H9 (cell line): ENCODE data around the gene CCDC148. TPM values are rescaled to one million over a fixed set of nuclear protein-coding genes. Genes with fewer than 3 reads are reported as not detected.

Experiments
- DNase-seq: peaks from one replicate; pipeline ENCODE4 v3.0.0-alpha.2; 2017
- H2AFZ ChIP-seq: one replicate; pipeline ENCODE4 v1.6.1; 2013; ENCODE audit warnings: mild to moderate bottlenecking, low read length, control low read depth, moderate library complexity
- H2AK5ac ChIP-seq: 2 replicates; pipeline ENCODE4 v1.6.1; 2013; ENCODE audit warnings: low read length, control low read depth, mixed read lengths; ENCODE audit not compliant: insufficient read length
- H2BK120ac ChIP-seq: one replicate; pipeline ENCODE4 v1.6.1; 2013; ENCODE audit warnings: low read depth, mild to moderate bottlenecking, low read length, control low read depth, inconsistent platforms; ENCODE audit not compliant: poor library complexity, severe bottlenecking
- H2BK12ac ChIP-seq: 2 replicates; pipeline ENCODE4 v1.6.1; 2013; ENCODE audit warnings: low read length, control low read depth, mixed read lengths, low read depth; ENCODE audit not compliant: insufficient read length
- H2BK15ac ChIP-seq: 2 replicates; pipeline ENCODE4 v1.6.1; 2013; ENCODE audit warnings: low read depth, low read length, control low read depth
- H2BK20ac ChIP-seq: one replicate; pipeline ENCODE4 v1.6.1; 2013; ENCODE audit warnings: low read depth, mild to moderate bottlenecking, low read length, control low read depth, inconsistent platforms; ENCODE audit not compliant: poor library complexity, severe bottlenecking
- H2BK5ac ChIP-seq: 2 replicates; pipeline ENCODE4 v1.6.1; 2013; ENCODE audit warnings: low read length, control low read depth, mixed read lengths; ENCODE audit not compliant: insufficient read length
- H3K14ac ChIP-seq: 2 replicates; pipeline ENCODE4 v1.6.1; 2013; ENCODE audit warnings: low read length, control low read depth; ENCODE audit not compliant: insufficient read depth
- H3K18ac ChIP-seq: 2 replicates; pipeline ENCODE4 v1.6.1; 2013; ENCODE audit warnings: low read depth, mild to moderate bottlenecking, mixed read lengths, low read length, control low read depth; ENCODE audit not compliant: insufficient read length
- H3K23ac ChIP-seq: 2 replicates; pipeline ENCODE4 v1.6.1; 2013; ENCODE audit warnings: low read length, control low read depth, mixed read lengths, low read depth; ENCODE audit not compliant: insufficient read length
- H3K23me2 ChIP-seq: 2 replicates; pipeline ENCODE4 v1.6.1; 2013; ENCODE audit warnings: low read depth, mild to moderate bottlenecking, mixed read lengths, low read length, control low read depth; ENCODE audit not compliant: insufficient read length, poor library complexity, severe bottlenecking
- H3K27ac ChIP-seq: 2 replicates; pipeline ENCODE4 v1.5.1; 2013; ENCODE audit warnings: low read length, control low read depth, mixed read lengths, low read depth; ENCODE audit not compliant: insufficient read length
- H3K27me3 ChIP-seq: 2 replicates; pipeline ENCODE4 v1.6.1; 2013; ENCODE audit warnings: low read length, control low read depth, inconsistent platforms; ENCODE audit not compliant: insufficient read depth
- H3K4ac ChIP-seq: 2 replicates; pipeline ENCODE4 v1.6.1; 2013; ENCODE audit warnings: low read depth, mild to moderate bottlenecking, control low read depth, inconsistent platforms, low read length, moderate library complexity
- H3K4me1 ChIP-seq: 2 replicates; pipeline ENCODE4 v1.6.1; 2013; ENCODE audit warnings: low read length, control low read depth, inconsistent platforms; ENCODE audit not compliant: insufficient read depth
- H3K4me2 ChIP-seq: 2 replicates; pipeline ENCODE4 v1.6.1; 2013; ENCODE audit warnings: low read length, control low read depth, mixed read lengths; ENCODE audit not compliant: insufficient read length, insufficient read depth
- H3K56ac ChIP-seq: 2 replicates; pipeline ENCODE4 v1.6.1; 2013; ENCODE audit warnings: low read depth, mild to moderate bottlenecking, mixed read lengths, low read length, control low read depth; ENCODE audit not compliant: insufficient read length
- H3K79me1 ChIP-seq: 2 replicates; pipeline ENCODE4 v1.6.1; 2013; ENCODE audit warnings: low read depth, mild to moderate bottlenecking, moderate library complexity, low read length, control low read depth, inconsistent platforms; ENCODE audit not compliant: insufficient read depth, poor library complexity, severe bottlenecking
- H3K79me2 ChIP-seq: 2 replicates; pipeline ENCODE4 v1.6.1; 2013; ENCODE audit warnings: low read length, control low read depth, inconsistent platforms; ENCODE audit not compliant: insufficient read depth
- H3K9ac ChIP-seq: 2 replicates; pipeline ENCODE4 v1.6.1; 2013; ENCODE audit warnings: low read length, control low read depth, mixed read lengths; ENCODE audit not compliant: insufficient read length; ENCODE audit errors: extremely low read depth
- H3K9me3 ChIP-seq: one replicate; pipeline ENCODE4 v1.6.1; 2013; ENCODE audit warnings: low read depth, low read length, inconsistent platforms; ENCODE audit not compliant: control insufficient read depth
- H3T11ph ChIP-seq: one replicate; pipeline ENCODE4 v1.6.1; 2013; ENCODE audit warnings: mild to moderate bottlenecking, low read length, control low read depth, inconsistent platforms
- H4K20me1 ChIP-seq: one replicate; pipeline ENCODE4 v1.6.1; 2013; ENCODE audit not compliant: control insufficient read depth, insufficient read length, insufficient read depth
- H4K5ac ChIP-seq: 2 replicates; pipeline ENCODE4 v1.6.1; 2013; ENCODE audit warnings: low read depth, mild to moderate bottlenecking, mixed read lengths, low read length, control low read depth; ENCODE audit not compliant: insufficient read length
- H4K8ac ChIP-seq: replicated peaks from 2 replicates; pipeline ENCODE4 v1.6.1; 2013; ENCODE audit warnings: low read length, control low read depth, mixed read lengths, low read depth; ENCODE audit not compliant: insufficient read length
- H4K91ac ChIP-seq: 2 replicates; pipeline ENCODE4 v1.6.1; 2013; ENCODE audit warnings: low read depth, mild to moderate bottlenecking, moderate library complexity, mixed read lengths, low read length, control low read depth; ENCODE audit not compliant: insufficient read length
- H3K27ac Mint-ChIP-seq, 3 experiments: 2 replicates in 2 of 3; 3 replicates in 1 of 3; pipeline ENCODE4 v1.8.0; 2020 to 2021; ENCODE audit warnings: mixed read lengths in 3 of 3, mild to moderate bottlenecking in 1 of 3, moderate library complexity in 1 of 3
- H3K27me3 Mint-ChIP-seq: 2 replicates; pipeline ENCODE4 v1.8.0; 2021; ENCODE audit warnings: low read depth, mild to moderate bottlenecking, moderate library complexity, mixed read lengths
- H3K36me3 Mint-ChIP-seq, 3 experiments: 2 replicates in 2 of 3; 3 replicates in 1 of 3; pipeline ENCODE4 v1.8.0; 2020 to 2021; ENCODE audit warnings: low read depth in 3 of 3, mixed read lengths in 3 of 3; ENCODE audit not compliant: insufficient read depth in 1 of 3
- H3K4me1 Mint-ChIP-seq, 2 experiments: 2 replicates each; pipeline ENCODE4 v1.8.0; 2020; ENCODE audit warnings: mixed read lengths in 2 of 2
- H3K4me3 Mint-ChIP-seq, 2 experiments: 2 replicates in 1 of 2; 3 replicates in 1 of 2; pipeline ENCODE4 v1.8.0; 2020 to 2021; ENCODE audit warnings: mild to moderate bottlenecking in 2 of 2, mixed read lengths in 2 of 2, moderate library complexity in 1 of 2
- H3K9me3 Mint-ChIP-seq, 2 experiments: 2 replicates in 1 of 2; 3 replicates in 1 of 2; pipeline ENCODE4 v1.8.0; 2020; ENCODE audit warnings: mild to moderate bottlenecking in 2 of 2, mixed read lengths in 2 of 2, moderate library complexity in 1 of 2
- WGBS: extraction: QIAGEN DNeasy Blood & Tissue Kit; methylation state at CpG from one replicate; pipeline ENCODE4 v1.1.7; 2013; ENCODE audit warnings: missing lambda C conversion rate, low lambda C conversion rate, mixed read lengths; ENCODE audit not compliant: insufficient read length; ENCODE audit errors: extremely low coverage; 5-methylcytosine and 5-hydroxymethylcytosine counted together
- total RNA-seq: library from RNA; stranded (reverse); gene quantifications from 2 replicates; pipeline ENCODE4 v1.2.1, GENCODE V29; 2021
- TF ChIP-seq, protein P1 (sequence below): fragments of 200-600 bp; sonication (generic); conservative IDR thresholded peaks from 3 replicates; pipeline ENCODE4 v1.8.0; 2021; ENCODE audit warnings: antibody characterized with exemption, mild to moderate bottlenecking

Gene CCDC148
- total RNA-seq, 1 experiment from 2014 or later: 1.5 TPM

DNA sequence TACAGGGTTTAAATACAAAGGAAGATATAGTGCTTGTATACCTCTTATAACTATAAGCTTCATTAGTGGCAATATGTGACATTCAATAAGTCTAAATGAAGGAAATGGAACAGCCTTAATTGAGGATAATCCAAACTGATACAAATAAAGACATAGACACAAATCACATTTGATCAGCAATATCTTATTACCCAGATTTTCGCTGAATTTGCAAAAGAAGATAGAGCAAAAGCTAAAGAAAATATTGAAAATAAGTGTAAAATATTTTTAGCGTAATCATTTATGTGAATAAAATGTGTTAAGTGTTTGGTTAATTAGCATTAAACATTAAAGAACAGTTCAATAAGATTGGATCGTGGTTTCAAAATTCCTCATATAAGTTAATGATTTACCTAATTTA is 51.2 kb downstream of the CCDC148 start:
- Histone ChIP-seq H3K9ac (no peak overlapping the region), H2AFZ (no peak overlapping the region), H3K27ac (no peak overlapping the region), H2BK15ac (no peak overlapping the region), H4K20me1 (no peaks in the 10 kb centered on the region), H3K56ac (no peak overlapping the region), H4K8ac (no peak overlapping the region), H3K14ac (no peak overlapping the region), H3K4ac (no peak overlapping the region), H2BK20ac (no peak overlapping the region), H2BK12ac (no peak overlapping the region), H3K18ac (no peak overlapping the region), H3K9me3 (no peaks in the 10 kb centered on the region), H3K23ac (no peak overlapping the region), H3K4me1 (no peaks in the 10 kb centered on the region), H2AK5ac (no peak overlapping the region), H3K4me2 (no peak overlapping the region), H2BK5ac (no peak overlapping the region), H3T11ph (no peak overlapping the region), H3K79me2 (no peaks in the 10 kb centered on the region), H3K27me3 (no peaks in the 10 kb centered on the region), H4K5ac (no peak overlapping the region), H2BK120ac (no peak overlapping the region), H3K23me2 (no peaks in the 10 kb centered on the region), H4K91ac (no peak overlapping the region), H3K79me1 (no peaks in the 10 kb centered on the region)
- WGBS: 100% methylated on average over 1 of the region's 3 CpGs
- Mint-ChIP-seq H3K4me1 (peaks cover 6 to 10% of the 10 kb centered on the region in 2 experiments), H3K4me3 (no peak overlapping the region), H3K27me3 (no peaks in the 10 kb centered on the region), H3K27ac (no peak overlapping the region), H3K36me3 (peaks cover 1 to 11% (median 7%) of the 10 kb centered on the region in 3 experiments; a peak in 6 of 7 replicates), H3K9me3 (peaks cover 5 to 13% of the 10 kb centered on the region in 2 experiments; a peak in 4 of 5 replicates)
- DNase-seq: no peak
- TF ChIP-seq, protein P1, sequence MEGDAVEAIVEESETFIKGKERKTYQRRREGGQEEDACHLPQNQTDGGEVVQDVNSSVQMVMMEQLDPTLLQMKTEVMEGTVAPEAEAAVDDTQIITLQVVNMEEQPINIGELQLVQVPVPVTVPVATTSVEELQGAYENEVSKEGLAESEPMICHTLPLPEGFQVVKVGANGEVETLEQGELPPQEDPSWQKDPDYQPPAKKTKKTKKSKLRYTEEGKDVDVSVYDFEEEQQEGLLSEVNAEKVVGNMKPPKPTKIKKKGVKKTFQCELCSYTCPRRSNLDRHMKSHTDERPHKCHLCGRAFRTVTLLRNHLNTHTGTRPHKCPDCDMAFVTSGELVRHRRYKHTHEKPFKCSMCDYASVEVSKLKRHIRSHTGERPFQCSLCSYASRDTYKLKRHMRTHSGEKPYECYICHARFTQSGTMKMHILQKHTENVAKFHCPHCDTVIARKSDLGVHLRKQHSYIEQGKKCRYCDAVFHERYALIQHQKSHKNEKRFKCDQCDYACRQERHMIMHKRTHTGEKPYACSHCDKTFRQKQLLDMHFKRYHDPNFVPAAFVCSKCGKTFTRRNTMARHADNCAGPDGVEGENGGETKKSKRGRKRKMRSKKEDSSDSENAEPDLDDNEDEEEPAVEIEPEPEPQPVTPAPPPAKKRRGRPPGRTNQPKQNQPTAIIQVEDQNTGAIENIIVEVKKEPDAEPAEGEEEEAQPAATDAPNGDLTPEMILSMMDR: no peak
